WTC11 (cell line): ENCODE measurements around the gene TMEM165. TPM values are rescaled to one million over a fixed set of nuclear protein-coding genes. Genes with fewer than 3 reads are reported as not detected.

Source experiments
- ATAC-seq: fragments of 200-7000 bp; cut with Tn5 transposase; 2 replicates; pipeline ENCODE4 v1.10.0; 2021; ENCODE audit warnings: mild to moderate bottlenecking, moderate library complexity
- CTCF ChIA-PET: fragments of 300-600 bp; sonication (Branson Sonifier 250); formaldehyde crosslinking; loops from one replicate; lab custom pipeline; 2021; ENCODE audit warnings: antibody characterized with exemption; lab: Charles Lee
- POLR2A ChIA-PET: fragments of 350-600 bp; sonication (Branson Sonifier 250); formaldehyde crosslinking; loops from one replicate; lab custom pipeline; 2021; ENCODE audit warnings: antibody characterized with exemption; lab: Charles Lee
- DNase-seq: peaks from one replicate; pipeline ENCODE4 v3.0.0; 2021; ENCODE audit warnings: low spot score
- H3K27ac Mint-ChIP-seq: 2 replicates; pipeline ENCODE4 v1.8.0; 2021; ENCODE audit warnings: mixed read lengths
- H3K27me3 Mint-ChIP-seq: 2 replicates; pipeline ENCODE4 v1.8.0; 2021; ENCODE audit warnings: low read depth, mild to moderate bottlenecking, moderate library complexity, mixed read lengths
- H3K36me3 Mint-ChIP-seq: 2 replicates; pipeline ENCODE4 v1.8.0; 2021; ENCODE audit warnings: mixed read lengths
- H3K4me1 Mint-ChIP-seq: 2 replicates; pipeline ENCODE4 v1.8.0; 2022; ENCODE audit warnings: mixed read lengths
- H3K4me3 Mint-ChIP-seq: 2 replicates; pipeline ENCODE4 v1.8.0; 2021; ENCODE audit warnings: mild to moderate bottlenecking, moderate library complexity, mixed read lengths
- H3K9me3 Mint-ChIP-seq: 2 replicates; pipeline ENCODE4 v1.8.0; 2021; ENCODE audit warnings: mixed read lengths
- ATF1 ChIP-seq: sonication (generic); formaldehyde crosslinking; IDR thresholded peaks from 2 replicates; pipeline ENCODE4 v1.8.1; 2023; ENCODE audit warnings: mild to moderate bottlenecking, moderate library complexity, missing genetic modification reagents
- EMX1 ChIP-seq: fragments of 250-450 bp; sonication (Bioruptor Pico); IDR thresholded peaks from 2 replicates; pipeline ENCODE4 v1.8.0; 2021; ENCODE audit warnings: mild to moderate bottlenecking
- ETV6 ChIP-seq: sonication (generic); formaldehyde crosslinking; IDR thresholded peaks from 2 replicates; pipeline ENCODE4 v1.8.1; 2022; ENCODE audit warnings: mild to moderate bottlenecking, missing genetic modification reagents
- GABPB1 ChIP-seq: sonication (generic); formaldehyde crosslinking; IDR thresholded peaks from 2 replicates; pipeline ENCODE4 v1.8.1; 2023; ENCODE audit warnings: mild to moderate bottlenecking, missing genetic modification reagents
- NR1H2 ChIP-seq: sonication (generic); formaldehyde crosslinking; IDR thresholded peaks from 2 replicates; pipeline ENCODE4 v1.9.0; 2021; ENCODE audit warnings: mild to moderate bottlenecking, moderate library complexity, missing genetic modification reagents
- NR3C1 ChIP-seq: sonication (generic); formaldehyde crosslinking; conservative IDR thresholded peaks from 2 replicates; pipeline ENCODE4 v1.8.1; 2023; ENCODE audit warnings: low read depth, mild to moderate bottlenecking, missing genetic modification reagents
- TEAD1 ChIP-seq: sonication (generic); formaldehyde crosslinking; IDR thresholded peaks from 2 replicates; pipeline ENCODE4 v1.8.0; 2022; ENCODE audit warnings: mild to moderate bottlenecking, missing genetic modification reagents
- ZBTB21 ChIP-seq: sonication (generic); formaldehyde crosslinking; IDR thresholded peaks from 2 replicates; pipeline ENCODE4 v1.8.1; 2023; ENCODE audit warnings: mild to moderate bottlenecking, missing genetic modification reagents, borderline replicate concordance
- ZNF121 ChIP-seq: sonication (generic); formaldehyde crosslinking; IDR thresholded peaks from 2 replicates; pipeline ENCODE4 v1.8.0; 2023; ENCODE audit warnings: missing genetic modification reagents
- ZNF263 ChIP-seq: sonication (generic); formaldehyde crosslinking; IDR thresholded peaks from 2 replicates; pipeline ENCODE4 v1.8.1; 2022; ENCODE audit warnings: low read depth, mild to moderate bottlenecking, moderate library complexity, missing genetic modification reagents
- ZNF396 ChIP-seq: fragments of 250-450 bp; sonication (Bioruptor Pico); IDR thresholded peaks from 2 replicates; pipeline ENCODE4 v1.8.0; 2021; ENCODE audit warnings: mild to moderate bottlenecking, moderate library complexity, borderline replicate concordance
- ZNF416 ChIP-seq: fragments of 250-450 bp; sonication (Bioruptor Pico); IDR thresholded peaks from 2 replicates; pipeline ENCODE4 v1.9.0; 2021; ENCODE audit warnings: mild to moderate bottlenecking, inconsistent platforms
- ZNF423 ChIP-seq: fragments of 250-450 bp; sonication (Bioruptor Pico); IDR thresholded peaks from 2 replicates; pipeline ENCODE4 v2.1.2; 2022; ENCODE audit warnings: mild to moderate bottlenecking, moderate library complexity
- total RNA-seq: library from RNA; stranded (reverse); gene quantifications from 3 replicates; pipeline ENCODE4 v1.2.3, GENCODE V29; 2021
- TF ChIP-seq, protein P1 (sequence below): fragments of 250-450 bp; sonication (Bioruptor Pico); IDR thresholded peaks from 2 replicates; pipeline ENCODE4 v1.9.0; 2021; ENCODE audit warnings: moderate library complexity, mild to moderate bottlenecking, inconsistent platforms, borderline replicate concordance
- TF ChIP-seq, protein P2 (sequence below): fragments of 250-450 bp; sonication (Bioruptor Pico); conservative IDR thresholded peaks from 2 replicates; pipeline ENCODE4 v1.9.0; 2021; ENCODE audit warnings: mild to moderate bottlenecking
- TF ChIP-seq, protein P3 (sequence below): sonication (generic); formaldehyde crosslinking; IDR thresholded peaks from 2 replicates; pipeline ENCODE4 v1.8.0; 2022; ENCODE audit warnings: mild to moderate bottlenecking, missing genetic modification reagents
- TF ChIP-seq, protein P4 (sequence below): sonication (generic); formaldehyde crosslinking; IDR thresholded peaks from 2 replicates; pipeline ENCODE4 v1.8.1; 2023; ENCODE audit warnings: mild to moderate bottlenecking, moderate library complexity, missing genetic modification reagents
- TF ChIP-seq, protein P5 (sequence below): sonication (generic); formaldehyde crosslinking; IDR thresholded peaks from 2 replicates; pipeline ENCODE4 v1.8.0; 2023; ENCODE audit warnings: mild to moderate bottlenecking, missing genetic modification reagents
- TF ChIP-seq, protein P6 (sequence below): sonication (generic); formaldehyde crosslinking; IDR thresholded peaks from 2 replicates; pipeline ENCODE4 v1.8.0; 2022; ENCODE audit warnings: mild to moderate bottlenecking, missing genetic modification reagents
- TF ChIP-seq, protein P7 (sequence below): sonication (generic); formaldehyde crosslinking; IDR thresholded peaks from 2 replicates; pipeline ENCODE4 v1.8.0; 2022; ENCODE audit warnings: mild to moderate bottlenecking, missing genetic modification reagents
- TF ChIP-seq, protein P8 (sequence below): sonication (generic); formaldehyde crosslinking; conservative IDR thresholded peaks from 2 replicates; pipeline ENCODE4 v1.8.1; 2022; ENCODE audit warnings: mild to moderate bottlenecking, missing genetic modification reagents

Gene TMEM165
- total RNA-seq, 1 experiment from 2014 or later, result 88.6 TPM

DNA sequence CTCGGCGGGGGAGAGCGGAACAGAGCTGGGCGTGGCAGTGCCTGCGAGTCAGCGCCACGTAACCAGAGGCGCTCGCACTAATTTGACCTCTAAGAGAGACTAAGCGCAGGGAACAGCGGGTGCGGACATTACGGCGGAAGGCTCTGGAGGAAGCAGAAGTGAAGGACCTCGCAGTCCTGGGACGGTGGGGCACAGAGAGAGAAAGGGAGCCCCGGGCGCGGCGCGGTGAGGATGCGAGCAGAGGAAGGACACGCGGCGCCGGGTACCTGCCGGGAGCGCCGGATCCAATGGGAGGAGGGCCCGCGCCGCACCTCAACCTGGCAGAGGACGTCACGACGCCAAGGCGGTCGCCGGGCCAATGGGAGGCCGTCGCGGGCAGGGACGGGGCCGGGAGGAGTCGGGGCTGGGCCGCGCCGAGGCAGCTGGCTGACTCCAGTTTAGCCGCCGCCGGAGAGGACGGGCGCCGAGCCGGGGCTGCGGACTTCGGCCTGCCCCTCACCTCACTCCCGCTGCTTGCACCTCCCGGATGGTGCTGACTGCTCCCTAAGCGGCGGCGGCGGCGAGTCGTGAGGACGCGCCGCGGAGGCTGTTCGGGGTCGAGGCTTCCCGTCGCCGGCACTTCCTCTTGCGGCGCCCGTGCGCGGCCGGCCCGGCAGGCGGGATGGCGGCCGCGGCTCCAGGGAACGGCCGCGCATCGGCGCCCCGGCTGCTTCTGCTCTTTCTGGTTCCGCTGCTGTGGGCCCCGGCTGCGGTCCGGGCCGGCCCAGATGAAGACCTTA lies at the start of gene TMEM165 (continued):
- TF ChIP-seq, protein P1, sequence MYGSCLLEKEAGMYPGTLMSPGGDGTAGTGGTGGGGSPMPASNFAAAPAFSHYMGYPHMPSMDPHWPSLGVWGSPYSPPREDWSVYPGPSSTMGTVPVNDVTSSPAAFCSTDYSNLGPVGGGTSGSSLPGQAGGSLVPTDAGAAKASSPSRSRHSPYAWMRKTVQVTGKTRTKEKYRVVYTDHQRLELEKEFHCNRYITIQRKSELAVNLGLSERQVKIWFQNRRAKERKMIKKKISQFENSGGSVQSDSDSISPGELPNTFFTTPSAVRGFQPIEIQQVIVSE (CRISPR knock-in tag), result no peak
- TF ChIP-seq EMX1 (CRISPR knock-in tag), result no peak
- TF ChIP-seq, protein P2, sequence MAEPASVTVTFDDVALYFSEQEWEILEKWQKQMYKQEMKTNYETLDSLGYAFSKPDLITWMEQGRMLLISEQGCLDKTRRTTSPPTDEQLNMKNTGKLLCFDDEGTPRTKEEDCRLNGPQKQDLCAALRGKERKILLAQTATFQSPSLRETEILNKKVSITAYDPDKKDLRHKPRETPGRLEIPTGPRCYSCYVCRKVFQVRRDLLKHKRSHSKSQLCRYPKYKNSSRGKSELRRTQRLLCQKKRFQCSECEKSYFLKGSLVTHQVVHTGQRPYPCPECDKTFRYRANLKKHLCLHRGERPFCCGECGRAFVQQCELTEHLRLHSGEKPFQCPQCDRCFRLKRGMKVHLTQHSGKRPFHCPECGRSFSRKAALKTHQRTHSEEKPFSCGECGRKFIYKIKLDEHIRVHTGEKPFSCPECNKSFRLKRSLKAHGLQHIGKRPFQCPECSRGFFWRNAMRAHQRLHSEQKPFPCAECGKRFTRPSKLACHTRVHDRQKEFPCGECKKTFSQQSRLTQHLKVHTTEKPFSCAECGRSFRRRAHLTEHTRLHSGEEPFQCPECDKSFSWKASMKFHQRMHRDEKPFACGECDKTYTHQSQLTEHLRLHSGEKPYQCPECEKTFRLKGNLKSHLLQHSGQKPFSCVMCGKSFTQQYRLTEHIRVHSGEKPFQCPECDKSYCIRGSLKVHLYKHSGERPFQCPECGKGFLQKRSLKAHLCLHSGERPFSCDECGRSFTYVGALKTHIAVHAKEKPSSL (CRISPR knock-in tag), result no peak
- TF ChIP-seq ZNF423 (CRISPR knock-in tag), result no peak
- TF ChIP-seq, protein P3, sequence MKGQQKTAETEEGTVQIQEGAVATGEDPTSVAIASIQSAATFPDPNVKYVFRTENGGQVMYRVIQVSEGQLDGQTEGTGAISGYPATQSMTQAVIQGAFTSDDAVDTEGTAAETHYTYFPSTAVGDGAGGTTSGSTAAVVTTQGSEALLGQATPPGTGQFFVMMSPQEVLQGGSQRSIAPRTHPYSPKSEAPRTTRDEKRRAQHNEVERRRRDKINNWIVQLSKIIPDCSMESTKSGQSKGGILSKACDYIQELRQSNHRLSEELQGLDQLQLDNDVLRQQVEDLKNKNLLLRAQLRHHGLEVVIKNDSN, result peak; percentile 46
- TF ChIP-seq, protein P4, sequence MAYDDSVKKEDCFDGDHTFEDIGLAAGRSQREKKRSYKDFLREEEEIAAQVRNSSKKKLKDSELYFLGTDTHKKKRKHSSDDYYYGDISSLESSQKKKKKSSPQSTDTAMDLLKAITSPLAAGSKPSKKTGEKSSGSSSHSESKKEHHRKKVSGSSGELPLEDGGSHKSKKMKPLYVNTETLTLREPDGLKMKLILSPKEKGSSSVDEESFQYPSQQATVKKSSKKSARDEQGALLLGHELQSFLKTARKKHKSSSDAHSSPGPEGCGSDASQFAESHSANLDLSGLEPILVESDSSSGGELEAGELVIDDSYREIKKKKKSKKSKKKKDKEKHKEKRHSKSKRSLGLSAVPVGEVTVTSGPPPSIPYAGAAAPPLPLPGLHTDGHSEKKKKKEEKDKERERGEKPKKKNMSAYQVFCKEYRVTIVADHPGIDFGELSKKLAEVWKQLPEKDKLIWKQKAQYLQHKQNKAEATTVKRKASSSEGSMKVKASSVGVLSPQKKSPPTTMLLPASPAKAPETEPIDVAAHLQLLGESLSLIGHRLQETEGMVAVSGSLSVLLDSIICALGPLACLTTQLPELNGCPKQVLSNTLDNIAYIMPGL (CRISPR knock-in tag), result peak; percentile 90
- TF ChIP-seq ATF1 (CRISPR knock-in tag), result no peak
- no peak for TF ChIP-seq ZNF263 (CRISPR knock-in tag)
- TF ChIP-seq, protein P5, sequence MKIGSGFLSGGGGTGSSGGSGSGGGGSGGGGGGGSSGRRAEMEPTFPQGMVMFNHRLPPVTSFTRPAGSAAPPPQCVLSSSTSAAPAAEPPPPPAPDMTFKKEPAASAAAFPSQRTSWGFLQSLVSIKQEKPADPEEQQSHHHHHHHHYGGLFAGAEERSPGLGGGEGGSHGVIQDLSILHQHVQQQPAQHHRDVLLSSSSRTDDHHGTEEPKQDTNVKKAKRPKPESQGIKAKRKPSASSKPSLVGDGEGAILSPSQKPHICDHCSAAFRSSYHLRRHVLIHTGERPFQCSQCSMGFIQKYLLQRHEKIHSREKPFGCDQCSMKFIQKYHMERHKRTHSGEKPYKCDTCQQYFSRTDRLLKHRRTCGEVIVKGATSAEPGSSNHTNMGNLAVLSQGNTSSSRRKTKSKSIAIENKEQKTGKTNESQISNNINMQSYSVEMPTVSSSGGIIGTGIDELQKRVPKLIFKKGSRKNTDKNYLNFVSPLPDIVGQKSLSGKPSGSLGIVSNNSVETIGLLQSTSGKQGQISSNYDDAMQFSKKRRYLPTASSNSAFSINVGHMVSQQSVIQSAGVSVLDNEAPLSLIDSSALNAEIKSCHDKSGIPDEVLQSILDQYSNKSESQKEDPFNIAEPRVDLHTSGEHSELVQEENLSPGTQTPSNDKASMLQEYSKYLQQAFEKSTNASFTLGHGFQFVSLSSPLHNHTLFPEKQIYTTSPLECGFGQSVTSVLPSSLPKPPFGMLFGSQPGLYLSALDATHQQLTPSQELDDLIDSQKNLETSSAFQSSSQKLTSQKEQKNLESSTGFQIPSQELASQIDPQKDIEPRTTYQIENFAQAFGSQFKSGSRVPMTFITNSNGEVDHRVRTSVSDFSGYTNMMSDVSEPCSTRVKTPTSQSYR (CRISPR knock-in tag), result no peak
- TF ChIP-seq GABPB1 (CRISPR knock-in tag), result no peak

DNA sequence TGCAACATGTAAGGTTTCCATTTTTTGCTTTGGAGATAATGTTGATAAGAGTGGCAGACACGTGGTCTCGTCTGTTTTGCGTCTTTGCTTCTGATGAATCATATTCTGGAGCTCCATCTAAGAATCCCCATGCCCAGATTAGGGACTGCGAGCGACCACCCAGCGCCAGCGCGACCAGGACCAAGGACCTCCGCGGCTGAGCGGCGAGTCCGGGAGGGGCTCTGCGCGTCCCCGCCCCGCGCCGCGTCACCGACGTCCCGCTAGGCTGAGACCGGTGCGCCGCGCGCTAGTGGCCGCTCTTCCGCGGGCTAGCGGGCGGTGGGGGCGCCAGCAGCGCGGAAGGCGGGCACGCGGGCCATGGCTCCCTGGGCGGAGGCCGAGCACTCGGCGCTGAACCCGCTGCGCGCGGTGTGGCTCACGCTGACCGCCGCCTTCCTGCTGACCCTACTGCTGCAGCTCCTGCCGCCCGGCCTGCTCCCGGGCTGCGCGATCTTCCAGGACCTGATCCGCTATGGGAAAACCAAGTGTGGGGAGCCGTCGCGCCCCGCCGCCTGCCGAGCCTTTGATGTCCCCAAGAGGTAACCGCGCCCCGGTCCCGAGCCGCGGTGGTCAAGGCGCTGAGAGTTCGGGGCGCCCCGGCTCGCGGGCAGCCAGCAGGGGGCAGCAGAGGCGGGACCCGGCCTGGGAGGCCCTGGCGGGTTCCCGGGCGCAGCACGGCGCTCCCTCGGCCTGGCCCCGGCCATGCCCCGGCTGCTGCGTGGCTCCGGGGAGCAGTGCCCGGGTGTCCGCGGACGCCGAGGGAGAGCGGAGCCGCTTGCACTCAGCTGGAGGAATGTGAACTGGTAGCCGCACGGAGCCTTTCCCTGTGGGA lies 49.5 kb upstream of the TMEM165 start, which contains the start of gene SRD5A3:
Gene SRD5A3, plus strand, starts transcription at position 263 of the 871 bp plus-strand sequence. Its CDS starts 95 bp downstream, at position 358.
- peak within 1 kb of the TSS; percentile 79 for H3K4me3 Mint-ChIP-seq
- ChIA-PET CTCF (interaction anchor here (0.5 to 3.4 kb wide), 19 partner anchors 10 to 391 kb away, joined by 3 to 25 read pairs (median 4); partner anchors contain the start of gene TMEM165), POLR2A (interaction anchor here (1.2 kb wide), 1 partner anchor 49 kb away, joined by 7 read pairs; the partner anchor contains the start of gene TMEM165)
- no peaks in the 10 kb centered on the region for H3K36me3 Mint-ChIP-seq
- peaks cover 27% of the 10 kb centered on the region for H3K4me1 Mint-ChIP-seq
- 0 out of 2 replicates have a peak within 1 kb of the TSS, but pooled peaks have one; percentile 53 for H3K27ac Mint-ChIP-seq
- 0 out of 2 replicates have a peak, but pooled peaks cover 3% of the 10 kb centered on the region for H3K9me3 Mint-ChIP-seq
- ATAC-seq, result peak; percentile 89
- peak; percentile 84 for DNase-seq
- no peaks in the 10 kb centered on the region for H3K27me3 Mint-ChIP-seq
- TF ChIP-seq NR1H2 (CRISPR knock-in tag) (no peak), TEAD1 (CRISPR knock-in tag) (0 out of 2 replicates have a peak, but pooled peaks have one; percentile 83), NR3C1 (CRISPR knock-in tag) (no peak), ZNF416 (no peak), ZNF396 (CRISPR knock-in tag) (no peak), ZBTB21 (CRISPR knock-in tag) (peak; percentile 52; the same call in 1 of the 2 replicates), ZNF121 (CRISPR knock-in tag) (no peak), ETV6 (CRISPR knock-in tag) (peak; percentile 33)
- TF ChIP-seq, protein P6, sequence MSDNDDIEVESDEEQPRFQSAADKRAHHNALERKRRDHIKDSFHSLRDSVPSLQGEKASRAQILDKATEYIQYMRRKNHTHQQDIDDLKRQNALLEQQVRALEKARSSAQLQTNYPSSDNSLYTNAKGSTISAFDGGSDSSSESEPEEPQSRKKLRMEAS (CRISPR knock-in tag), result no peak
- TF ChIP-seq, protein P7, sequence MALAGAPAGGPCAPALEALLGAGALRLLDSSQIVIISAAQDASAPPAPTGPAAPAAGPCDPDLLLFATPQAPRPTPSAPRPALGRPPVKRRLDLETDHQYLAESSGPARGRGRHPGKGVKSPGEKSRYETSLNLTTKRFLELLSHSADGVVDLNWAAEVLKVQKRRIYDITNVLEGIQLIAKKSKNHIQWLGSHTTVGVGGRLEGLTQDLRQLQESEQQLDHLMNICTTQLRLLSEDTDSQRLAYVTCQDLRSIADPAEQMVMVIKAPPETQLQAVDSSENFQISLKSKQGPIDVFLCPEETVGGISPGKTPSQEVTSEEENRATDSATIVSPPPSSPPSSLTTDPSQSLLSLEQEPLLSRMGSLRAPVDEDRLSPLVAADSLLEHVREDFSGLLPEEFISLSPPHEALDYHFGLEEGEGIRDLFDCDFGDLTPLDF (CRISPR knock-in tag), result no peak
- TF ChIP-seq, protein P8, sequence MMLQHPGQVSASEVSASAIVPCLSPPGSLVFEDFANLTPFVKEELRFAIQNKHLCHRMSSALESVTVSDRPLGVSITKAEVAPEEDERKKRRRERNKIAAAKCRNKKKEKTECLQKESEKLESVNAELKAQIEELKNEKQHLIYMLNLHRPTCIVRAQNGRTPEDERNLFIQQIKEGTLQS (CRISPR knock-in tag), result no peak
